CD4-positive, alpha-beta memory T cell (primary cell): Measurements from ENCODE around the gene BABAM2. TPM values are rescaled to one million over a fixed set of nuclear protein-coding genes. Genes with fewer than 3 reads are reported as not detected.

Source experiments
- CTCF ChIA-PET: fragments of 350-600 bp; sonication (Branson Sonifier 250); formaldehyde crosslinking; loops from one replicate; lab custom pipeline; 2021; ENCODE audit warnings: inconsistent platforms; ENCODE audit not compliant: partially characterized antibody; lab: Charles Lee
- POLR2A ChIA-PET: fragments of 350-600 bp; sonication (Branson Sonifier 250); formaldehyde crosslinking; loops from one replicate; lab custom pipeline; 2021; ENCODE audit not compliant: partially characterized antibody; lab: Charles Lee
- DNase-seq, 5 donors: peaks; one replicate each; pipeline versions ENCODE4 v3.0.0 to v3.0.0-alpha.2; 2020 to 2022; ENCODE audit warnings: mixed read lengths in 1 of 5
- H3K27ac ChIP-seq: one replicate; pipeline ENCODE4 v1.7.0; 2013; ENCODE audit warnings: low read depth, low read length
- H3K27me3 ChIP-seq: 2 replicates; pipeline ENCODE4 v1.7.0; 2013; ENCODE audit warnings: mild to moderate bottlenecking, low read length, moderate library complexity; ENCODE audit not compliant: insufficient read depth
- H3K36me3 ChIP-seq: 2 replicates; pipeline ENCODE4 v1.7.0; 2013; ENCODE audit warnings: mild to moderate bottlenecking, low read length, moderate library complexity; ENCODE audit not compliant: insufficient read depth
- H3K4me1 ChIP-seq: 2 replicates; pipeline ENCODE4 v1.7.0; 2013; ENCODE audit warnings: mild to moderate bottlenecking, low read length, moderate library complexity; ENCODE audit not compliant: insufficient read depth
- H3K4me3 ChIP-seq, 2 donors: one replicate each; pipeline ENCODE4 v1.7.0; 2013; ENCODE audit warnings: low read length in 2 of 2, mild to moderate bottlenecking in 1 of 2
- H3K9me3 ChIP-seq, 2 donors: one replicate each; pipeline ENCODE4 v1.7.0; 2013; ENCODE audit warnings: low read length in 2 of 2, control low read depth in 1 of 2; ENCODE audit not compliant: control insufficient read depth in 1 of 2
- H3K27ac Mint-ChIP-seq, 7 donors: one replicate each; pipeline ENCODE4 v1.8.0; 2020 to 2021; ENCODE audit warnings: mixed read lengths in 7 of 7, mild to moderate bottlenecking in 6 of 7, inconsistent platforms in 3 of 7, moderate library complexity in 3 of 7
- H3K27me3 Mint-ChIP-seq, 2 donors: one replicate each; pipeline ENCODE4 v1.8.0; 2020 to 2021; ENCODE audit warnings: mixed read lengths in 2 of 2
- H3K36me3 Mint-ChIP-seq, 2 donors: one replicate each; pipeline ENCODE4 v1.8.0; 2020 to 2021; ENCODE audit warnings: mixed read lengths in 2 of 2, inconsistent platforms in 1 of 2, mild to moderate bottlenecking in 1 of 2
- H3K4me1 Mint-ChIP-seq, 4 donors: one replicate each; pipeline ENCODE4 v1.8.0; 2020 to 2021; ENCODE audit warnings: mixed read lengths in 4 of 4, mild to moderate bottlenecking in 1 of 4
- H3K4me3 Mint-ChIP-seq, 8 donors: one replicate each; pipeline ENCODE4 v1.8.0; 2020 to 2021; ENCODE audit warnings: mixed read lengths in 8 of 8, mild to moderate bottlenecking in 7 of 8, moderate library complexity in 6 of 8, inconsistent platforms in 3 of 8
- H3K9me3 Mint-ChIP-seq, 8 donors: one replicate each; pipeline ENCODE4 v1.8.0; 2020 to 2021; ENCODE audit warnings: mixed read lengths in 8 of 8, mild to moderate bottlenecking in 5 of 8, inconsistent platforms in 3 of 8, moderate library complexity in 1 of 8
- intact Hi-C: fragments of 100-400 bp; cut with micrococcal nuclease; formaldehyde crosslinking; loops from one replicate; pipeline ENCODE4 v1.15.1; 2023
- polyA plus RNA-seq, 2 donors: library from polyadenylated mRNA; unstranded; fragments of 300-500 nt; fragmentation: Illumina TruSeq; gene quantifications; one replicate each; pipeline ENCODE4 v1.2.3, GENCODE V29; 2021
- total RNA-seq, 2 experiments: library from RNA; stranded (reverse); gene quantifications; one replicate each; pipeline ENCODE4 v1.2.3, GENCODE V29; 2021

The BABAM2 gene
- total and polyA plus RNA-seq, 4 experiments from 2014 or later, result 37.3 to 60.1 (median 48.2) TPM

DNA sequence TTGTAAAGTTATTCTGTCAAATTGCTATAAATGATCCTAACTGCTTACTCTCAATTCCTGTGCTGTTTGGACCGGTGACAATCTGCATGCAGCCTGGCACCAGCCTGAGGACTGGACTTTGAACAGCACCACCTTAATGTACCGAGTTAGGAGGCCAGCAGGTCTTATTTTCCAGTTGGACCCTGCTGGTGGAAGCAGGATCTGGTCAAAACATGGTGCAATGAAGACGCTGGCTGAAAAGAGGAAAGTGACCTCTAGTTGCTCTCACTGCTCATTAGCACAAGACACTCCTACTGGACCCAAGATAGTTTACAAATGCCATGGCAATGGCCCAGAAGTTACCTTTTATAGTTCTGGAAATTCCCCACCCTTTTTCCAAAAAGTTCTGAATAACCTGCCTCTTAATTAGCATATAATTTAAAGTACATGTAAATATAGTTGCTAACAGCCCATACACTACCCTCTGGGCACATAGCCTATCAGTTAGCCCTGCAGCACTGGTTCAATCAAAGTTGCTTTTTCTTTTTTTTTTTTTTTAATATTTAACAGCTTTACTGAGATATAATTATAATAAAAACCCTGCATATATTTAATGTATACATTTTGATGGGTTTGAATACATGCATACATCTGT is 36.2 kb upstream of the BABAM2 start:
- peaks cover 0 to 19% (median 7%) of the 10 kb centered on the region in 8 donors for H3K9me3 Mint-ChIP-seq
- peaks cover 1 to 25% of the 10 kb centered on the region in 2 donors for H3K36me3 Mint-ChIP-seq
- Histone ChIP-seq H3K27ac (no peak overlapping the region), H3K4me1 (no peaks in the 10 kb centered on the region), H3K9me3 (no peaks in the 10 kb centered on the region), H3K36me3 (no peaks in the 10 kb centered on the region), H3K27me3 (no peaks in the 10 kb centered on the region), H3K4me3 (no peak overlapping the region)
- POLR2A ChIA-PET, result no interaction called here
- H3K27ac Mint-ChIP-seq, result no peak overlapping the region
- DNase-seq, result no peak
- no peak overlapping the region for H3K4me3 Mint-ChIP-seq
- peaks cover 0 to 2% (median 0%) of the 10 kb centered on the region in 4 donors for H3K4me1 Mint-ChIP-seq
- CTCF ChIA-PET, result no interaction called here
- intact Hi-C loops, result no loop called here
- no peaks in the 10 kb centered on the region for H3K27me3 Mint-ChIP-seq

GRCh38 chr2:27855476-27855875 is 35.1 kb upstream of the BABAM2 start:
- Mint-ChIP-seq H3K4me3 (no peak overlapping the region), H3K27ac (no peak overlapping the region), H3K4me1 (peaks cover 0 to 2% (median 0%) of the 10 kb centered on the region in 4 donors), H3K36me3 (peaks cover 1 to 25% of the 10 kb centered on the region in 2 donors), H3K9me3 (peaks cover 0 to 19% (median 7%) of the 10 kb centered on the region in 8 donors), H3K27me3 (no peaks in the 10 kb centered on the region)
- no peak for DNase-seq
- H3K9me3 ChIP-seq, result no peaks in the 10 kb centered on the region
- intact Hi-C loops, result no loop called here
- ChIA-PET POLR2A (no interaction called here), CTCF (no interaction called here)
- no peak overlapping the region for H3K27ac ChIP-seq
- no peaks in the 10 kb centered on the region for H3K27me3 ChIP-seq
- H3K4me1 ChIP-seq, result no peaks in the 10 kb centered on the region
- H3K36me3 ChIP-seq, result no peaks in the 10 kb centered on the region
- no peak overlapping the region for H3K4me3 ChIP-seq

- peaks cover 0 to 19% (median 7%) of the 10 kb centered on the region in 8 donors for H3K9me3 Mint-ChIP-seq
- H3K4me3 Mint-ChIP-seq, result no peak overlapping the region
- H3K27ac ChIP-seq, result no peak overlapping the region
- H3K27me3 Mint-ChIP-seq, result no peaks in the 10 kb centered on the region
- no peak overlapping the region for H3K27ac Mint-ChIP-seq
- no peaks in the 10 kb centered on the region for H3K4me1 ChIP-seq
- no peaks in the 10 kb centered on the region for H3K27me3 ChIP-seq
- ChIA-PET POLR2A (no interaction called here), CTCF (no interaction called here)
- H3K36me3 ChIP-seq, result no peaks in the 10 kb centered on the region
- intact Hi-C loops, result no loop called here
- H3K4me1 Mint-ChIP-seq, result peaks cover 0 to 2% (median 0%) of the 10 kb centered on the region in 4 donors
- no peaks in the 10 kb centered on the region for H3K9me3 ChIP-seq
- DNase-seq, result no peak
- H3K4me3 ChIP-seq, result no peak overlapping the region
- peaks cover 1 to 25% of the 10 kb centered on the region in 2 donors for H3K36me3 Mint-ChIP-seq
Measured at GRCh38 chr2:27856386-27856785, 34.1 kb upstream of the BABAM2 start.

- H3K27ac Mint-ChIP-seq, result no peak overlapping the region
- peaks cover 0 to 19% (median 7%) of the 10 kb centered on the region in 8 donors for H3K9me3 Mint-ChIP-seq
- no peak overlapping the region for H3K4me3 Mint-ChIP-seq
- intact Hi-C loops, result no loop called here
- Histone ChIP-seq H3K9me3 (no peaks in the 10 kb centered on the region), H3K36me3 (no peaks in the 10 kb centered on the region), H3K27me3 (no peaks in the 10 kb centered on the region), H3K4me1 (no peaks in the 10 kb centered on the region), H3K27ac (no peak overlapping the region), H3K4me3 (no peak overlapping the region)
- ChIA-PET CTCF (no interaction called here), POLR2A (no interaction called here)
- peaks cover 1 to 25% of the 10 kb centered on the region in 2 donors for H3K36me3 Mint-ChIP-seq
- peaks cover 0 to 2% (median 0%) of the 10 kb centered on the region in 4 donors for H3K4me1 Mint-ChIP-seq
- no peaks in the 10 kb centered on the region for H3K27me3 Mint-ChIP-seq
- no peak for DNase-seq
Measured at GRCh38 chr2:27856956-27857355, 33.6 kb upstream of the BABAM2 start.

DNA sequence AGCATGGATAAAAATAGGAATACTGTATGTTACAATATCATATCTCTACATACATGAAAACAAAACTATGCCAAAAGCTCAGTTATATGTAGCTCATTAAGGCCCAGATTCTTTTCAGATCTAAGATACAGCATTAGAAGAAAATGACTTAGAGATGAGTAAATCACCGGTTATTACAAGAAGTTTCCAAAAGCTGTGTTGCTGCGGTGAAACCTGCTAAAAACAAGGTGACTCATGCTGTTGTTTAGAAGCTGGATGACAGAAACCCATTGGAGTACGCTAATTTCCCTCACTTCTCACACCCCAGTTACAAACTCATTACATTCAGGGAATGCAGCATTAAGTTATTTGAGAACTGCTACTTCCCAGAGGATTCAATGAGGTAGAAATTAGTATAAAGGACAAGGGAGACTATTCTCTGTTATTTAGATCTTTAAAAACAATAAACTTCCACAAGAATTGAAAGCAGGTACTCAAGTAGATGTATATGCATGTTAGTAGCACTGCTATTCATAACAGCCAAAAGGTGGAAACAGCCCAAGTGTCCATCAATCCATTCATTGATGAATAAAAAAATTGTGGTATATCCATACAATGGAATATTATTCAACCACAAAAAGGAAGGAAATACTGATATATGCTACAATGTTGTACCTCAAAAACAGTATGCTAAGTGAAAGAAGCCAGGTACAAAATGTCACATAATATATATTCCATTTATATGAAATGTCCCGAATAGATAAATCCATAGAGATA is 32.9 kb upstream of the BABAM2 start:
- ChIA-PET CTCF (no interaction called here), POLR2A (no interaction called here)
- Mint-ChIP-seq H3K36me3 (peaks cover 1 to 25% of the 10 kb centered on the region in 2 donors), H3K4me3 (no peak overlapping the region), H3K9me3 (peaks cover 0 to 19% (median 7%) of the 10 kb centered on the region in 8 donors), H3K27me3 (no peaks in the 10 kb centered on the region), H3K27ac (no peak overlapping the region), H3K4me1 (peaks cover 0 to 2% (median 0%) of the 10 kb centered on the region in 4 donors)
- Histone ChIP-seq H3K27me3 (no peaks in the 10 kb centered on the region), H3K9me3 (no peaks in the 10 kb centered on the region), H3K4me1 (no peaks in the 10 kb centered on the region), H3K4me3 (no peak overlapping the region), H3K27ac (no peak overlapping the region), H3K36me3 (no peaks in the 10 kb centered on the region)
- no peak for DNase-seq
- intact Hi-C loops, result no loop called here

- no peak for DNase-seq
- Histone ChIP-seq H3K4me3 (no peak overlapping the region), H3K9me3 (no peaks in the 10 kb centered on the region), H3K36me3 (no peaks in the 10 kb centered on the region), H3K27me3 (no peaks in the 10 kb centered on the region), H3K27ac (no peak overlapping the region), H3K4me1 (no peaks in the 10 kb centered on the region)
- Mint-ChIP-seq H3K27ac (no peak overlapping the region), H3K27me3 (no peaks in the 10 kb centered on the region), H3K36me3 (peaks cover 1 to 25% of the 10 kb centered on the region in 2 donors), H3K9me3 (peaks cover 0 to 19% (median 7%) of the 10 kb centered on the region in 8 donors), H3K4me3 (no peak overlapping the region), H3K4me1 (peaks cover 0 to 2% (median 0%) of the 10 kb centered on the region in 4 donors)
- CTCF ChIA-PET, result no interaction called here
- intact Hi-C loops, result no loop called here
- POLR2A ChIA-PET, result no interaction called here
Measured at GRCh38 chr2:27860111-27860510, 30.4 kb upstream of the BABAM2 start.

- CTCF ChIA-PET, result no interaction called here
- POLR2A ChIA-PET, result no interaction called here
- no peaks in the 10 kb centered on the region for H3K27me3 ChIP-seq
Measured at GRCh38 chr2:27863146-27863545, 27.4 kb upstream of the BABAM2 start.

More at GRCh38 chr2:27863146-27863545, 27.4 kb upstream of the BABAM2 start:
- no peak for DNase-seq
- Histone ChIP-seq H3K4me1 (no peaks in the 10 kb centered on the region), H3K9me3 (no peaks in the 10 kb centered on the region), H3K4me3 (no peak overlapping the region), H3K27ac (no peak overlapping the region), H3K36me3 (no peaks in the 10 kb centered on the region)
- no peak overlapping the region for H3K27ac Mint-ChIP-seq
- H3K4me3 Mint-ChIP-seq, result no peak overlapping the region
- peaks cover 0 to 2% (median 0%) of the 10 kb centered on the region in 4 donors for H3K4me1 Mint-ChIP-seq
- peaks cover 0 to 3% of the 10 kb centered on the region in 2 donors for H3K36me3 Mint-ChIP-seq
- H3K27me3 Mint-ChIP-seq, result no peaks in the 10 kb centered on the region
- intact Hi-C loops, result no loop called here
- H3K9me3 Mint-ChIP-seq, result peaks cover 0 to 6% (median 0%) of the 10 kb centered on the region in 8 donors
